Cardiac muscle cell (in vitro differentiated cells and primary cell): Measurements from ENCODE around the gene GLIPR1L2. TPM values are rescaled to one million over a fixed set of nuclear protein-coding genes. Genes with fewer than 3 reads are reported as not detected.

ENCODE experiments used
- DNase-seq, 2 donors: peaks; one replicate each; pipeline versions ENCODE4 v3.0.0 to v3.0.0-alpha.2; 2010 to 2017; ENCODE audit warnings: low read depth in 1 of 2, low spot score in 1 of 2
- H3K27ac ChIP-seq: fragments of 200-600 bp; sonication (generic); 2 replicates; pipeline ENCODE4 v1.5.1; 2016
- H3K27me3 ChIP-seq: fragments of 200-600 bp; sonication (generic); 2 replicates; pipeline ENCODE4 v1.6.0; 2016; ENCODE audit warnings: control low read depth
- H3K36me3 ChIP-seq: fragments of 200-600 bp; sonication (generic); 2 replicates; pipeline ENCODE4 v1.5.1; 2016; ENCODE audit warnings: control low read depth
- H3K4me1 ChIP-seq: fragments of 200-600 bp; sonication (generic); 2 replicates; pipeline ENCODE4 v1.8.1; 2017; ENCODE audit warnings: low read depth, mild to moderate bottlenecking, mixed run types
- H3K4me3 ChIP-seq: fragments of 200-600 bp; sonication (generic); 2 replicates; pipeline ENCODE4 v1.5.1; 2016; ENCODE audit warnings: mild to moderate bottlenecking
- H3K9me3 ChIP-seq: fragments of 200-600 bp; sonication (generic); 2 replicates; pipeline ENCODE4 v1.5.1; 2017; ENCODE audit warnings: low read depth, mild to moderate bottlenecking, control low read depth
- CTCF ChIP-seq: IDR thresholded peaks from 2 replicates; pipeline ENCODE4 v1.5.1; 2012; ENCODE audit warnings: low read depth, mild to moderate bottlenecking, low read length
- polyA plus RNA-seq: library from polyadenylated mRNA; unstranded; fragments of >200 nt; fragmentation: Nextera tagmentation; extraction: Ambion mirVana; gene quantifications from 2 replicates; pipeline ENCODE4 v1.2.1, GENCODE V29; 2016
- total RNA-seq: library from RNA; depleted of rRNA; stranded (reverse); fragments of >200 nt; gene quantifications from 2 replicates; pipeline ENCODE4 v1.2.3, GENCODE V29; 2016

The GLIPR1L2 gene
- total and polyA plus RNA-seq, 2 experiments from 2014 or later = 0.54 to 0.63 TPM

- Histone ChIP-seq H3K27me3 (no peaks in the 10 kb centered on the region), H3K9me3 (no peaks in the 10 kb centered on the region), H3K4me3 (no peak within 1 kb of the TSS), H3K36me3 (no peaks in the 10 kb centered on the region), H3K4me1 (no peaks in the 10 kb centered on the region), H3K27ac (no peak within 1 kb of the TSS)
- TF ChIP-seq CTCF = no peak
- DNase-seq = peak in 1 of 2 donors; percentile 98
Measured at GRCh38 chr12:75480469-75480949, 89.6 kb downstream of the GLIPR1L2 start, which contains the start of gene GLIPR1. Gene GLIPR1 (plus strand): TSS chr12:75480755. CDS start chr12:75480881, 126 bp downstream.

- H3K27ac ChIP-seq = no peak overlapping the region
- no peaks in the 10 kb centered on the region for H3K36me3 ChIP-seq
- H3K4me1 ChIP-seq = no peaks in the 10 kb centered on the region
- no peak overlapping the region for H3K4me3 ChIP-seq
- H3K9me3 ChIP-seq = no peaks in the 10 kb centered on the region
- TF ChIP-seq CTCF = no peak
- no peaks in the 10 kb centered on the region for H3K27me3 ChIP-seq
- DNase-seq = peak in 1 of 2 donors; percentile 59
Measured at GRCh38 chr12:75481013-75481705, 90.3 kb downstream of the GLIPR1L2 start.

- Histone ChIP-seq H3K4me1 (no peaks in the 10 kb centered on the region), H3K9me3 (no peaks in the 10 kb centered on the region), H3K4me3 (no peak overlapping the region), H3K36me3 (no peaks in the 10 kb centered on the region), H3K27me3 (no peaks in the 10 kb centered on the region), H3K27ac (no peak overlapping the region)
- TF ChIP-seq CTCF = no peak
- DNase-seq = peak in 1 of 2 donors; percentile 88
Measured at GRCh38 chr12:75481774-75482173, 90.9 kb downstream of the GLIPR1L2 start.

Other genes with a start within 250 kb of the GLIPR1L2 start
- not detected in 2 replicates for gene KCNC2, start 181.2 kb upstream of the GLIPR1L2 start, total RNA-seq
- gene KCNC2, start 181.2 kb upstream of the GLIPR1L2 start, polyA plus RNA-seq = not detected in 2 replicates
- gene CAPS2, start 60.8 kb upstream of the GLIPR1L2 start, total RNA-seq = 2.0 and 6.0 TPM in 2 replicates
- gene CAPS2, start 60.8 kb upstream of the GLIPR1L2 start, polyA plus RNA-seq = 3.3 and 4.3 TPM in 2 replicates
- not detected in 2 replicates for gene GLIPR1L1, start 56.4 kb upstream of the GLIPR1L2 start, total RNA-seq
- gene GLIPR1L1, start 56.4 kb upstream of the GLIPR1L2 start, polyA plus RNA-seq = not detected in 2 replicates
- 0.03 and 0.53 TPM in 2 replicates for gene GLIPR1, start 89.7 kb downstream of the GLIPR1L2 start, total RNA-seq
- gene GLIPR1, start 89.7 kb downstream of the GLIPR1L2 start, polyA plus RNA-seq = 0.62 and 1.4 TPM in 2 replicates
- 29.9 and 30.7 TPM in 2 replicates for gene KRR1, start 120.5 kb downstream of the GLIPR1L2 start, total RNA-seq
- 32.4 and 36.8 TPM in 2 replicates for gene KRR1, start 120.5 kb downstream of the GLIPR1L2 start, polyA plus RNA-seq